ENCODE data around the gene DOCK1.

GRCh38 chr10:127354992-127355391 lies 449.8 kb downstream of the DOCK1 start:
- TF ChIP-seq POLR2A (IDR thresholded peaks at IDR 0.05), result no peak
- no peak for TF ChIP-seq POLR2AphosphoS5 (IDR thresholded peaks at IDR 0.05)

Measured in breast epithelium (tissue), 3 donors.